ENCODE results near the gene HCN2.

Gene HCN2

GRCh38 chr19:612941-613340 is 23.3 kb downstream of the HCN2 start:
- no peak overlapping the region for H3K4me3 ChIP-seq (replicated peaks in 1 of 2; ENCODE audit: low read depth in 2 of 2, low read length in 2 of 2)
- DNase-seq (ENCODE audit: low read depth in 2 of 2) = no peak
- no peak for TF ChIP-seq CTCF (IDR thresholded peaks at IDR 0.05; ENCODE audit: low read depth, low read length)

GRCh38 chr19:613732-614567 is 24.3 kb downstream of the HCN2 start:
- TF ChIP-seq CTCF (IDR thresholded peaks at IDR 0.05; ENCODE audit: low read depth, low read length) = no peak
- H3K4me3 ChIP-seq (replicated peaks in 1 of 2; ENCODE audit: low read depth in 2 of 2, low read length in 2 of 2) = no peak overlapping the region
- no peak for DNase-seq (ENCODE audit: low read depth in 2 of 2)

- no peak overlapping the region for H3K4me3 ChIP-seq (replicated peaks in 1 of 2; ENCODE audit: low read depth in 2 of 2, low read length in 2 of 2)
- TF ChIP-seq CTCF (IDR thresholded peaks at IDR 0.05; ENCODE audit: low read depth, low read length) = no peak
- DNase-seq (ENCODE audit: low read depth in 2 of 2) = no peak
These were observed 25.9 kb downstream of the HCN2 start for GRCh38 chr19:615619-616018.

GRCh38 chr19:616062-616700 is 26.5 kb downstream of the HCN2 start:
- no peak for TF ChIP-seq CTCF (IDR thresholded peaks at IDR 0.05; ENCODE audit: low read depth, low read length)
- DNase-seq (ENCODE audit: low read depth in 2 of 2) = no peak
- H3K4me3 ChIP-seq (replicated peaks in 1 of 2; ENCODE audit: low read depth in 2 of 2, low read length in 2 of 2) = no peak overlapping the region

GRCh38 chr19:616747-617526 is 27.3 kb downstream of the HCN2 start:
- DNase-seq (ENCODE audit: low read depth in 2 of 2) = no peak
- TF ChIP-seq CTCF (IDR thresholded peaks at IDR 0.05; ENCODE audit: low read depth, low read length) = no peak
- no peak overlapping the region for H3K4me3 ChIP-seq (replicated peaks in 1 of 2; ENCODE audit: low read depth in 2 of 2, low read length in 2 of 2)

- DNase-seq (ENCODE audit: low read depth in 2 of 2) = no peak
- no peak overlapping the region for H3K4me3 ChIP-seq (replicated peaks in 1 of 2; ENCODE audit: low read depth in 2 of 2, low read length in 2 of 2)
- TF ChIP-seq CTCF (IDR thresholded peaks at IDR 0.05; ENCODE audit: low read depth, low read length) = no peak
These were observed 28.0 kb downstream of the HCN2 start for GRCh38 chr19:617551-618246.
